ENCODE results near the gene POLR3C. TPM values are rescaled to one million over a fixed set of nuclear protein-coding genes. Genes with fewer than 3 reads are reported as not detected.

POLR3C gene
- total and polyA plus RNA-seq, 2 experiments from 2014 or later, result 15.1 to 23.9 TPM

- Mint-ChIP-seq H3K4me1 (peaks cover 24% of the 10 kb centered on the region), H3K9me3 (no peaks in the 10 kb centered on the region), H3K4me3 (no peak overlapping the region), H3K27me3 (ENCODE audit: insufficient read depth, low read depth, poor library complexity) (peaks cover 3% of the 10 kb centered on the region), H3K36me3 (ENCODE audit: low read depth) (no peaks in the 10 kb centered on the region; the same call in 2 of the 3 replicates), H3K27ac (no peak overlapping the region)
- H3K79me2 ChIP-seq (replicated peaks; ENCODE audit: insufficient read depth), result peaks cover 75% of the 10 kb centered on the region
- H3K27ac ChIP-seq (ENCODE audit: low read depth), result no peak overlapping the region
- H3K4me1 ChIP-seq (ENCODE audit: insufficient read depth), result 0 out of 2 replicates have a peak, but pooled peaks cover 4% of the 10 kb centered on the region
- no peak for TF ChIP-seq ZNF462 (CRISPR knock-in tag; IDR thresholded peaks at IDR 0.05)
- no peak for TF ChIP-seq CREB1 (CRISPR knock-in tag; IDR thresholded peaks at IDR 0.05; ENCODE audit: low read depth)
- TF ChIP-seq POLR2AphosphoS5 (IDR thresholded peaks at IDR 0.05; ENCODE audit: low read depth), result no peak
- TF ChIP-seq CTCF (conservative IDR thresholded peaks at IDR 0.05; ENCODE audit: low read depth in 2 of 2), result no peak
- no peak for TF ChIP-seq NANOG (IDR thresholded peaks at IDR 0.05; ENCODE audit: borderline replicate concordance)
- no peak for TF ChIP-seq EZH2phosphoT487 (IDR thresholded peaks at IDR 0.05; ENCODE audit: unreplicated experiment)
- no peak for TF ChIP-seq ZNF331 (CRISPR knock-in tag; IDR thresholded peaks at IDR 0.05; ENCODE audit: low read depth)
- TF ChIP-seq ZNF114 (CRISPR knock-in tag; IDR thresholded peaks at IDR 0.05), result no peak
- TF ChIP-seq REST (IDR thresholded peaks at IDR 0.05; ENCODE audit: unreplicated experiment), result no peak
- no peak for TF ChIP-seq EZH2 (IDR thresholded peaks at IDR 0.05; ENCODE audit: low read depth, unreplicated experiment)
- TF ChIP-seq STAT1 (IDR thresholded peaks at IDR 0.05; ENCODE audit: unreplicated experiment), result no peak
- TF ChIP-seq JUNB (IDR thresholded peaks at IDR 0.05; ENCODE audit: unreplicated experiment), result no peak
- no peak for TF ChIP-seq ETS1 (IDR thresholded peaks at IDR 0.05)
- H3K4me2 ChIP-seq, result no peak overlapping the region
- no peaks in the 10 kb centered on the region for H3F3A ChIP-seq (replicated peaks; ENCODE audit: low read depth)
- H3K9me2 ChIP-seq (ENCODE audit: insufficient read depth), result no peaks in the 10 kb centered on the region
- H3K27me3 ChIP-seq (ENCODE audit: insufficient read depth), result no peaks in the 10 kb centered on the region
- 0 out of 2 replicates have a peak, but pooled peaks cover 4% of the 10 kb centered on the region for H4K20me1 ChIP-seq (replicated peaks; ENCODE audit: insufficient read depth)
- no peak for DNase-seq (ENCODE audit: low spot score)
- no peak overlapping the region for H3K4me3 ChIP-seq
- no peaks in the 10 kb centered on the region for H3K36me3 ChIP-seq (ENCODE audit: insufficient read depth)
- H2AFZ ChIP-seq, result no peak overlapping the region
- no peak for ATAC-seq
These were observed 18.9 kb upstream of the POLR3C start for GRCh38 chr1:145805057-145805456.

Data from GM23338 (cell line).